Measurements from ENCODE around the gene ITIH4. TPM values are rescaled to one million over a fixed set of nuclear protein-coding genes. Genes with fewer than 3 reads are reported as not detected.
A peak's percentile ranks its signal among the peaks of the same experiment; 100 is the strongest.

The ITIH4 gene
- total and polyA plus RNA-seq, 9 of the 15 experiments (the other 6 are each of a cell fraction or from before 2014, with no cell fraction given): 0.09 to 0.62 (median 0.20) TPM; not detected in 6

DNA sequence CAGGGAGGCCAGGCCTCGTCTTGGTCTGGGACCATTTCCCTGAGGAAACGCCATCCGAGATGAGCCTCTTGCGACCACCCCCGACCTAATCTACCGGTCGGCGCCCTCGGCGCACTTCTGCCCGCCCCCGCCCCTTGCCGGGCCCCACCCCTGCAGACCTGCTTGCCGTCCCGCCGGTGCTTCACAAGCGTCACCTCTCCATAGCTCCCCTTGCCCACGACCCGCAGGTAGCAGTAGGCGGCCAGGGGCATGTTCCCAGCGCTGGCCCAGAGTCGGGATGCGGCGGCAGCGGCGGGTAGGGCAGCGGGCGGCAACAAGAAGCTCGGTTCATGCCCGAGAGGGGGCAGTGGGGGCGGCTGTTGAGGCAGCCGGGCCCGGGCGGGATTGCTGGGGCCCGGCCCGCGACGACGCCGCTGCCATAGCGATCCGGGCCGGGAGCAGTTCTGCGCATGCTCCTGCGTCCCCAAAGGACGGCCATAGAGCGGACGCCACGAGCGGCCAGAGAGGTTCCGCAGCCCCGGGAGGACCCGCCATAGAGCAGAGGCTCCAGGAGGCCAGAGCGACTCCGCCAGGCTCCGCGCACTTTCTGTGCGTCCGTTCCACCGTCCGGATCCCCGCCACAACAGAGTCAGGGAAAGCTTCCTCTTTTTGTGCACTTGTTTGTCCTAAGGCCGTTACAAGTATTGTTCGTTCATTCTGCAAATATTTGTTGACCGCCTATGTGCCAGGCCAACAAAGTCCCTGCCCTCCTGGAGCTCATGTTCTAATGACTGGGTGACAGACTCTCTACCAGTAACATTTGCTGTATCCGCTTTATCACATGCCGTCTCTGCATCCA lies 59.8 kb downstream of the ITIH4 start, which contains the start of gene NEK4 (continued):
- no peak for TF ChIP-seq ZSCAN32 (CRISPR knock-in tag; IDR thresholded peaks at IDR 0.05)
- peak; percentile 54; the same call in 1 of the 2 replicates for TF ChIP-seq ETV5 (CRISPR knock-in tag; IDR thresholded peaks at IDR 0.05; ENCODE audit: low read depth)
- no peak for TF ChIP-seq LARP7 (IDR thresholded peaks at IDR 0.05)
- TF ChIP-seq ZNF174 (CRISPR knock-in tag; IDR thresholded peaks at IDR 0.05): no peak
- no peak for TF ChIP-seq ZBTB8A (IDR thresholded peaks at IDR 0.05; ENCODE audit: partially characterized antibody)
- peak; percentile 87; the same call in 1 of the 2 replicates for TF ChIP-seq NKRF (IDR thresholded peaks at IDR 0.05; ENCODE audit: borderline replicate concordance)
- TF ChIP-seq ZBTB17 (CRISPR knock-in tag; IDR thresholded peaks at IDR 0.05): no peak
- no peak for TF ChIP-seq CBX8 (IDR thresholded peaks at IDR 0.05; ENCODE audit: borderline replicate concordance, extremely low read depth, low read depth, low read length, poor library complexity, severe bottlenecking)
- TF ChIP-seq HMBOX1 (IDR thresholded peaks at IDR 0.05): no peak
- TF ChIP-seq RBM22 (IDR thresholded peaks at IDR 0.05; ENCODE audit: low read depth, low read length, poor library complexity, severe bottlenecking): no peak
- TF ChIP-seq ZBTB7A (IDR thresholded peaks at IDR 0.05; ENCODE audit: borderline replicate concordance, control insufficient read depth, low read depth, low read length): peak; percentile 43; the same call in 1 of the 2 replicates
- no peak for TF ChIP-seq SIRT6 (IDR thresholded peaks at IDR 0.05; ENCODE audit: low read depth, low read length)
- no peak for TF ChIP-seq ZNF408 (CRISPR knock-in tag; IDR thresholded peaks at IDR 0.05; ENCODE audit: low read depth)
- no peak for TF ChIP-seq NR4A1 (CRISPR knock-in tag; IDR thresholded peaks at IDR 0.05)
- TF ChIP-seq NR4A1 (tag; IDR thresholded peaks at IDR 0.05): no peak
- TF ChIP-seq ZNF384 (IDR thresholded peaks at IDR 0.05; ENCODE audit: low read depth, low read length): no peak
- 0 out of 2 replicates have a peak, but pooled peaks have one; percentile 55 for TF ChIP-seq ZNF12 (CRISPR knock-in tag; IDR thresholded peaks at IDR 0.05)
- no peak for TF ChIP-seq ZNF217 (CRISPR knock-in tag; IDR thresholded peaks at IDR 0.05)
- TF ChIP-seq SFPQ (IDR thresholded peaks at IDR 0.05; ENCODE audit: low read depth, low read length): no peak
- TF ChIP-seq FIP1L1 (IDR thresholded peaks at IDR 0.05; ENCODE audit: low read depth, low read length, poor library complexity, severe bottlenecking): no peak
- 0 out of 2 replicates have a peak, but pooled peaks have one; percentile 23 for TF ChIP-seq TGIF2 (CRISPR knock-in tag; IDR thresholded peaks at IDR 0.05)
- TF ChIP-seq ELK3 (CRISPR knock-in tag; IDR thresholded peaks at IDR 0.05): no peak

All from K562 (cell line).